Measurements from ENCODE around the gene RARS2.

The RARS2 gene

GRCh38 chr6:87544474-87544735 lies 45.4 kb downstream of the RARS2 start:
- no peak overlapping the region for H3K27ac ChIP-seq (ENCODE audit: extremely low read depth, low read depth, low read length)
- H3K4me3 ChIP-seq (ENCODE audit: low read depth, low read length) = no peak overlapping the region
- H3K9me3 ChIP-seq (ENCODE audit: control insufficient read depth, insufficient read depth, low read depth, low read length) = no peaks in the 10 kb centered on the region
- TF ChIP-seq ZNF341 (tag by site-specific recombination; IDR thresholded peaks at IDR 0.05; ENCODE audit: low read depth) (no peak), ZNF2 (tag by site-specific recombination; IDR thresholded peaks at IDR 0.05) (no peak), MEIS1 (CRISPR knock-in tag; IDR thresholded peaks at IDR 0.05; ENCODE audit: borderline replicate concordance) (no peak), ZNF521 (tag by site-specific recombination; IDR thresholded peaks at IDR 0.05) (no peak), ZNF169 (tag by site-specific recombination; IDR thresholded peaks at IDR 0.05) (no peak), ZNF518A (tag by site-specific recombination; conservative IDR thresholded peaks at IDR 0.05; ENCODE audit: low read depth) (no peak), ZNF514 (tag by site-specific recombination; IDR thresholded peaks at IDR 0.05) (no peak), WT1 (tag by site-specific recombination; IDR thresholded peaks at IDR 0.05) (no peak), ZSCAN5A (tag by site-specific recombination; IDR thresholded peaks at IDR 0.05) (no peak)
- ChIA-PET CTCF (interaction anchor here (0.8 kb wide), 1 partner anchor 15 kb away, joined by 5 read pairs; no protein-coding TSS in a partner anchor), POLR2A (no interaction called here)
- H3K36me3 ChIP-seq (ENCODE audit: control insufficient read depth in 2 of 2, insufficient read depth in 1 of 2, low read length in 2 of 2) = peaks cover 29 to 67% of the 10 kb centered on the region in 2 experiments
- no peaks in the 10 kb centered on the region for H3K4me1 ChIP-seq (ENCODE audit: control insufficient read depth, insufficient read depth, low read length)

GRCh38 chr6:87543696-87544473 lies 45.9 kb downstream of the RARS2 start:
- Histone ChIP-seq H3K4me1 (ENCODE audit: control insufficient read depth, insufficient read depth, low read length) (no peaks in the 10 kb centered on the region), H3K27ac (ENCODE audit: extremely low read depth, low read depth, low read length) (no peak overlapping the region), H3K4me3 (ENCODE audit: low read depth, low read length) (no peak overlapping the region), H3K36me3 (ENCODE audit: control insufficient read depth in 2 of 2, insufficient read depth in 1 of 2, low read length in 2 of 2) (peaks cover 26 to 70% of the 10 kb centered on the region in 2 experiments), H3K9me3 (ENCODE audit: control insufficient read depth, insufficient read depth, low read depth, low read length) (no peaks in the 10 kb centered on the region)
- no peak for TF ChIP-seq ZNF140 (tag by site-specific recombination; IDR thresholded peaks at IDR 0.05)
- CTCF ChIA-PET = interaction anchor here (0.7 to 0.8 kb wide), 2 partner anchors 15 to 24 kb away, joined by 3 to 5 read pairs; no protein-coding TSS in a partner anchor
- POLR2A ChIA-PET = interaction anchor here (0.9 kb wide), 1 partner anchor 201 kb away, joined by 3 read pairs; no protein-coding TSS in a partner anchor

GRCh38 chr6:87541744-87542143 lies 48.0 kb downstream of the RARS2 start:
- no peak overlapping the region for H3K4me3 ChIP-seq (ENCODE audit: low read depth, low read length)
- no peak for TF ChIP-seq ZNF416 (tag by site-specific recombination; IDR thresholded peaks at IDR 0.05)
- no peak for TF ChIP-seq ZXDB (tag by site-specific recombination; IDR thresholded peaks at IDR 0.05)
- TF ChIP-seq ZSCAN4 (tag by site-specific recombination; IDR thresholded peaks at IDR 0.05) = no peak
- POLR2A ChIA-PET = no interaction called here
- H3K36me3 ChIP-seq (ENCODE audit: control insufficient read depth in 2 of 2, insufficient read depth in 1 of 2, low read length in 2 of 2) = peaks cover 22 to 71% of the 10 kb centered on the region in 2 experiments
- no peaks in the 10 kb centered on the region for H3K9me3 ChIP-seq (ENCODE audit: control insufficient read depth, insufficient read depth, low read depth, low read length)
- no peaks in the 10 kb centered on the region for H3K4me1 ChIP-seq (ENCODE audit: control insufficient read depth, insufficient read depth, low read length)
- CTCF ChIA-PET = interaction anchor here (1.2 kb wide), 1 partner anchor 9 kb away, joined by 4 read pairs; no protein-coding TSS in a partner anchor
- H3K27ac ChIP-seq (ENCODE audit: extremely low read depth, low read depth, low read length) = no peak overlapping the region
